Measurements from ENCODE around the gene SCYGR1.

GRCh38 chr2:227370791-227371312 lies 16.9 kb downstream of the SCYGR1 start:
- TF ChIP-seq, protein P1, sequence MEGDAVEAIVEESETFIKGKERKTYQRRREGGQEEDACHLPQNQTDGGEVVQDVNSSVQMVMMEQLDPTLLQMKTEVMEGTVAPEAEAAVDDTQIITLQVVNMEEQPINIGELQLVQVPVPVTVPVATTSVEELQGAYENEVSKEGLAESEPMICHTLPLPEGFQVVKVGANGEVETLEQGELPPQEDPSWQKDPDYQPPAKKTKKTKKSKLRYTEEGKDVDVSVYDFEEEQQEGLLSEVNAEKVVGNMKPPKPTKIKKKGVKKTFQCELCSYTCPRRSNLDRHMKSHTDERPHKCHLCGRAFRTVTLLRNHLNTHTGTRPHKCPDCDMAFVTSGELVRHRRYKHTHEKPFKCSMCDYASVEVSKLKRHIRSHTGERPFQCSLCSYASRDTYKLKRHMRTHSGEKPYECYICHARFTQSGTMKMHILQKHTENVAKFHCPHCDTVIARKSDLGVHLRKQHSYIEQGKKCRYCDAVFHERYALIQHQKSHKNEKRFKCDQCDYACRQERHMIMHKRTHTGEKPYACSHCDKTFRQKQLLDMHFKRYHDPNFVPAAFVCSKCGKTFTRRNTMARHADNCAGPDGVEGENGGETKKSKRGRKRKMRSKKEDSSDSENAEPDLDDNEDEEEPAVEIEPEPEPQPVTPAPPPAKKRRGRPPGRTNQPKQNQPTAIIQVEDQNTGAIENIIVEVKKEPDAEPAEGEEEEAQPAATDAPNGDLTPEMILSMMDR (IDR thresholded peaks at IDR 0.05; ENCODE audit: low read length) = no peak
- TF ChIP-seq EZH2 (IDR thresholded peaks at IDR 0.05; ENCODE audit: borderline replicate concordance, low read length) = no peak

All from OCI-LY1 (cell line).